Measurements from ENCODE around the gene ZP1.
A peak's percentile ranks its signal among the peaks of the same experiment; 100 is the strongest.
"Not testable (repeated sequence)": the region's sequence is repeated elsewhere in the genome, so short reads cannot be mapped to it uniquely, and the experiment has no call there.

The ZP1 gene

GRCh38 chr11:60878245-60879101 is 11.1 kb downstream of the ZP1 start:
- DNase-seq (ENCODE audit: low spot score): no peak

GRCh38 chr11:60879104-60879503 is 11.8 kb downstream of the ZP1 start:
- no peak for DNase-seq (ENCODE audit: low spot score)

GRCh38 chr11:60879971-60880588 is 12.7 kb downstream of the ZP1 start:
- DNase-seq (ENCODE audit: low spot score): no peak

- DNase-seq (ENCODE audit: low spot score): no peak
These were observed 13.4 kb downstream of the ZP1 start for GRCh38 chr11:60880643-60881282.

GRCh38 chr11:60887556-60887955 is 20.2 kb downstream of the ZP1 start:
- DNase-seq (ENCODE audit: low spot score): peak; percentile 26

GRCh38 chr11:60889869-60890311 is 22.5 kb downstream of the ZP1 start:
- DNase-seq (ENCODE audit: low spot score): no peak

GRCh38 chr11:60890696-60891095 is 23.4 kb downstream of the ZP1 start:
- DNase-seq (ENCODE audit: low spot score): no peak

- peak; percentile 45 for DNase-seq (ENCODE audit: low spot score)
These were observed 23.9 kb downstream of the ZP1 start for GRCh38 chr11:60891103-60891741.

GRCh38 chr11:60895687-60896086 is 28.3 kb downstream of the ZP1 start:
- no peak for DNase-seq (ENCODE audit: low spot score)

GRCh38 chr11:60897496-60897895 is 30.2 kb downstream of the ZP1 start:
- DNase-seq (ENCODE audit: low spot score): no peak

GRCh38 chr11:60899046-60899936 is 31.9 kb downstream of the ZP1 start:
- DNase-seq (ENCODE audit: low spot score): peak; percentile 84

- DNase-seq (ENCODE audit: low spot score): no peak
These were observed 32.6 kb downstream of the ZP1 start for GRCh38 chr11:60899977-60900376.

- DNase-seq (ENCODE audit: low spot score): no peak
These were observed 33.5 kb downstream of the ZP1 start for GRCh38 chr11:60900673-60901404.

- DNase-seq (ENCODE audit: low spot score): no peak
These were observed 35.3 kb downstream of the ZP1 start for GRCh38 chr11:60902625-60903024.

- DNase-seq (ENCODE audit: low spot score): no peak
These were observed 37.7 kb downstream of the ZP1 start for GRCh38 chr11:60905047-60905446.

GRCh38 chr11:60905551-60906113 is 38.3 kb downstream of the ZP1 start:
- peak; percentile 33 for DNase-seq (ENCODE audit: low spot score)

GRCh38 chr11:60906132-60906972 is 39.0 kb downstream of the ZP1 start, which contains the start of gene PRPF19:
PRPF19 (minus strand) TSS chr11:60906585; CDS start chr11:60906382, 203 bp downstream.
- peak; percentile 97 for DNase-seq (ENCODE audit: low spot score)

GRCh38 chr11:60908803-60909202 is 41.5 kb downstream of the ZP1 start:
- DNase-seq (ENCODE audit: low spot score): no peak

- DNase-seq (ENCODE audit: low spot score): not testable (repeated sequence)
These were observed 42.4 kb downstream of the ZP1 start for GRCh38 chr11:60909680-60910280.
